ENCODE data around the gene RGS6.

Gene RGS6

GRCh38 chr14:72314808-72315435 lies 382.7 kb downstream of the RGS6 start:
- no peak for DNase-seq (ENCODE audit: low read depth)

- no peak for DNase-seq (ENCODE audit: low read depth)
Observed at GRCh38 chr14:72315714-72316113, 383.5 kb downstream of the RGS6 start.

- no peak for DNase-seq (ENCODE audit: low read depth)
Observed at GRCh38 chr14:72318648-72319047, 386.4 kb downstream of the RGS6 start.

GRCh38 chr14:72332046-72332445 lies 399.8 kb downstream of the RGS6 start:
- DNase-seq (ENCODE audit: low read depth): no peak

- DNase-seq (ENCODE audit: low read depth): no peak
Observed at GRCh38 chr14:72332871-72333270, 400.6 kb downstream of the RGS6 start.

- DNase-seq (ENCODE audit: low read depth): no peak
Observed at GRCh38 chr14:72333357-72333756, 401.1 kb downstream of the RGS6 start.

- DNase-seq (ENCODE audit: low read depth): no peak
Observed at GRCh38 chr14:72336311-72336980, 404.2 kb downstream of the RGS6 start.

- no peak for DNase-seq (ENCODE audit: low read depth)
Observed at GRCh38 chr14:72341237-72341636, 409.0 kb downstream of the RGS6 start.

- no peak for DNase-seq (ENCODE audit: low read depth)
Observed at GRCh38 chr14:72341686-72342085, 409.5 kb downstream of the RGS6 start.

- DNase-seq (ENCODE audit: low read depth): no peak
Observed at GRCh38 chr14:72347118-72347517, 414.9 kb downstream of the RGS6 start.

- DNase-seq (ENCODE audit: low read depth): no peak
Observed at GRCh38 chr14:72350215-72350614, 418.0 kb downstream of the RGS6 start.

- DNase-seq (ENCODE audit: low read depth): no peak
Observed at GRCh38 chr14:72352012-72352411, 419.8 kb downstream of the RGS6 start.

GRCh38 chr14:72366619-72367018 lies 434.4 kb downstream of the RGS6 start:
- DNase-seq (ENCODE audit: low read depth): no peak

- DNase-seq (ENCODE audit: low read depth): no peak
Observed at GRCh38 chr14:72369106-72369505, 436.9 kb downstream of the RGS6 start.

GRCh38 chr14:72377016-72377415 lies 444.8 kb downstream of the RGS6 start:
- DNase-seq (ENCODE audit: low read depth): no peak

- no peak for DNase-seq (ENCODE audit: low read depth)
Observed at GRCh38 chr14:72380456-72380855, 448.2 kb downstream of the RGS6 start.

- DNase-seq (ENCODE audit: low read depth): no peak
Observed at GRCh38 chr14:72383865-72384264, 451.6 kb downstream of the RGS6 start.

- DNase-seq (ENCODE audit: low read depth): no peak
Observed at GRCh38 chr14:72387726-72388125, 455.5 kb downstream of the RGS6 start.

- no peak for DNase-seq (ENCODE audit: low read depth)
Observed at GRCh38 chr14:72389200-72389599, 457.0 kb downstream of the RGS6 start.

- no peak for DNase-seq (ENCODE audit: low read depth)
Observed at GRCh38 chr14:72401101-72401625, 468.9 kb downstream of the RGS6 start.

- no peak for DNase-seq (ENCODE audit: low read depth)
Observed at GRCh38 chr14:72401632-72402376, 469.6 kb downstream of the RGS6 start.

- DNase-seq (ENCODE audit: low read depth): no peak
Observed at GRCh38 chr14:72402377-72402772, 470.1 kb downstream of the RGS6 start.
